Tibial nerve (tissue), 3 donors: Measurements from ENCODE around the gene DUSP6.

Experiments
- POLR2A ChIP-seq, 2 donors: fragments of 450-650 bp; IDR thresholded peaks; one replicate each; pipeline ENCODE4 v1.6.1; 2017; ENCODE audit warnings: antibody characterized with exemption in 2 of 2, mild to moderate bottlenecking in 2 of 2, moderate library complexity in 2 of 2
- TF ChIP-seq, protein P1 (sequence below), 5 experiments: fragments of 200-600 bp in 3 of 5; fragments of 450-650 bp in 2 of 5; sonication (generic) in 3 of 5; IDR thresholded peaks; one replicate each; pipeline ENCODE4 v1.5.1; 2016 to 2019; ENCODE audit warnings: antibody characterized with exemption in 5 of 5, mild to moderate bottlenecking in 3 of 5, moderate library complexity in 2 of 5

GRCh38 chr12:89358805-89359204, 6.5 kb upstream of the DUSP6 start:
- TF ChIP-seq POLR2A (IDR thresholded peaks at IDR 0.05): no peak
- TF ChIP-seq, protein P1, sequence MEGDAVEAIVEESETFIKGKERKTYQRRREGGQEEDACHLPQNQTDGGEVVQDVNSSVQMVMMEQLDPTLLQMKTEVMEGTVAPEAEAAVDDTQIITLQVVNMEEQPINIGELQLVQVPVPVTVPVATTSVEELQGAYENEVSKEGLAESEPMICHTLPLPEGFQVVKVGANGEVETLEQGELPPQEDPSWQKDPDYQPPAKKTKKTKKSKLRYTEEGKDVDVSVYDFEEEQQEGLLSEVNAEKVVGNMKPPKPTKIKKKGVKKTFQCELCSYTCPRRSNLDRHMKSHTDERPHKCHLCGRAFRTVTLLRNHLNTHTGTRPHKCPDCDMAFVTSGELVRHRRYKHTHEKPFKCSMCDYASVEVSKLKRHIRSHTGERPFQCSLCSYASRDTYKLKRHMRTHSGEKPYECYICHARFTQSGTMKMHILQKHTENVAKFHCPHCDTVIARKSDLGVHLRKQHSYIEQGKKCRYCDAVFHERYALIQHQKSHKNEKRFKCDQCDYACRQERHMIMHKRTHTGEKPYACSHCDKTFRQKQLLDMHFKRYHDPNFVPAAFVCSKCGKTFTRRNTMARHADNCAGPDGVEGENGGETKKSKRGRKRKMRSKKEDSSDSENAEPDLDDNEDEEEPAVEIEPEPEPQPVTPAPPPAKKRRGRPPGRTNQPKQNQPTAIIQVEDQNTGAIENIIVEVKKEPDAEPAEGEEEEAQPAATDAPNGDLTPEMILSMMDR (IDR thresholded peaks at IDR 0.05): no peak
